NCI-H2171 treated with DMSO at 0.1 percent for 48 hours (cell line): ENCODE data around the gene LRRC3C.
A peak's percentile ranks its signal among the peaks of the same experiment; 100 is the strongest.
"Not testable (repeated sequence)": the region's sequence is repeated elsewhere in the genome, so short reads cannot be mapped to it uniquely, and the experiment has no call there.

Experiments
- DNase-seq: peaks from one replicate; lab custom pipeline; 2025; lab: John Stamatoyannopoulos, UW

LRRC3C gene

GRCh38 chr17:39924691-39925055, 2.9 kb upstream of the LRRC3C start:
- DNase-seq, result no peak

GRCh38 chr17:39925282-39926134, 2.0 kb upstream of the LRRC3C start:
- DNase-seq, result peak; percentile 96

- DNase-seq, result no peak
These were observed 1.4 kb upstream of the LRRC3C start for GRCh38 chr17:39926135-39926587.

DNA sequence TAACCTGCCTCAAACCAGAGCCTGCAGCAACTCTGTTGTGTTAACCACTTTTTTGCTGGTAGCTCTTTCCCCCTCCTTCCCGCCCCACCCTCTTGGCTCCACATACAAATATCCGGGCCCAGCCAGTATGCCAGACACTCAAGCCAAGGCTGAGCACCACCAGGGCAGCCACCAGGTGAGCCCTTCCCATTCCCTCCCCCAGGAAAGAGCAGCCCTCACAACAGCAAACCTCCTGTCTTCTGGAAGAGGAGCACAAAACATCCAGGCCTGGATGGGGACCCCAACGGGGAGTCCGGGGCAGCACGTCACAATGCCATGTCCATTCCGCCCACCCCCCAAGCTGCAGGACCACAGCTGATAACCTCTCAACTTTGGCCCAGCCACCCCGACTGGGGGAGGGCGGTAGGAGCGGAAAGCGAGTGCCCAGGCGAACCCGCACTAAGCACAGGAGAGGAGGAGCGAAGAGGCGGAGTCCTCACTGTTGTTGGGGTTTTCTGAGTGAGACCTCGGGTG, 888 bp upstream of the LRRC3C start:
- DNase-seq, result peak; percentile 46

DNA sequence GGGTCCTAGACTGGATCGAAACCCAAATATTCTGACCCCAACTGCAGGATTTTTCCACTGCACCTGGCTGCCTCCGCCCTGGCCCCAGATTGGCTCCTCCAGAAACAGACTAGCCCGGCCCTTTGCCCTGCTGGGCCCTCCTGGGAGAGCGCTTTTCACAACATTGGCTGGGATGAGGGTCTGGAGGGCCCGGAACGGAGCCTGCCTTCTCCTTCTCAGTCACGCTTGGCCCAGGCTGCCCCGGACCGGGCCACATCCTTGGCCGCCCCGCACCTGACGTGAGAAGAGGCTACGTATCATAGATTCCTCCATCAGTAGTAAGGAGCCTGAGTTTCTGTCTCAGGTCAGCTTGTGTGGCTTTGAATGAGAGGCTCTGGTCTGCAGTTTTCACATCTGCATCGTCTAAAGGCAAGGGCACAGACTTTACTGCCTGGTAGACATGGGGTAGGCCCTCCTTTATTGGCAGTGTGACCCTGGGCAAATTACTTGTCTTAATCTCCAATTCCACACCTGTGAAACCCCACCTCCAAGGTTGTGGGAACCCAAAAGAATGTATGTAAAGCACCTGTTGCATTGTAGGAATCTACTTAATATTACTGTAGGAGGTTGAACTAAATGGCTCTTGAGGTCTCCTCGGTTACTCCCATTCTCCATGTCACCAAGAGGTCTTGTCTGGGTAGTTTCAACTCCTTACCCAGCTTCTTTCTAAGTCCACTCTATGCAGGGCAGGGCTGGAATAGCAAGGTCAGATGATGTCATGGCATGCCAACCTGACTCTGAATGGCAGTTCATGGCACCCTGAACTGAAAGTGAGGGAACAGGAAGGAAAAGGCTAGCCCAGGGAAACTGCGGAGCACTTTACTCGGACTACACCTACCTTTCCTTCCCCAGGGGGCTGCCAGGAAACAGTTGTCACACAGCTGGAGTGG, 661 bp downstream of the LRRC3C start:
- no peak for DNase-seq

GRCh38 chr17:39928858-39929645, 1.5 kb downstream of the LRRC3C start:
- DNase-seq, result no peak

DNA sequence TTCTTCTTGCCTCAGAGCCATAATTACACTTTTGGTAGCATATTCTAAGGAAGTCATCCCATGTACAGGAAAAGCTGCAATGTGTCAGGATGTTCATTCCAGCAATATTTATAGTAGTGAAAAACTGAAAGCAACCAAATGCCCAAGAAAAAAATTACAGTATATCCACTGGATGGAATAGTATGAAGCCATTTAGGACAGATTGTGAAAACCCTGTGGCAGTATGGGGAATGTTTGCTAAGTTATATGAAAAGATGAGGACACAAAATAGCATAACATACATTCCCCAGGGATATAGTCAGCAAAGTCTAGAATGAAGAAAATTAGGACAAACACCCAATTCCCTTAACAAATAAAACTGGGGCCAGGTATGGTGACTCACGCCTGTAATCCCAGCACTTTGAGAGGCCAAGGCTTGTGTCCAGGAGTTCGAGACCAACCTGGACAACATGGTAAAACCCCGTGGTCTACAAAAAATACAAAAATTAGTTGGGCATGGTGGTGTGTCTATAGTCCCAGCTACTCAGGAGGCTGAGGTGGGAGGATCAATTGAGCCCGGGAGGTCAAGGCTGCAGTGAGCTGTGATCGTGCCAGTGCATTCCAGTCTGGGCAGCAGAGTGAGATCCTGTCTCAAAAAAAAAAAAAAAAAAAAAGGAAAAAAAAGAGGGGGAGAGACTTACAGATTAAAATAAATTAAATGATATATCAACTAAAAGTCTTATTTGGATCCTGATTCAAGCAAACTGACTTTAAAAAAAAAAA, 2.3 kb downstream of the LRRC3C start:
- DNase-seq, result no peak

- DNase-seq, result peak; percentile 39
These were observed 6.4 kb downstream of the LRRC3C start for GRCh38 chr17:39933912-39934311.

GRCh38 chr17:39934324-39934723, 6.8 kb downstream of the LRRC3C start:
- no peak for DNase-seq

DNA sequence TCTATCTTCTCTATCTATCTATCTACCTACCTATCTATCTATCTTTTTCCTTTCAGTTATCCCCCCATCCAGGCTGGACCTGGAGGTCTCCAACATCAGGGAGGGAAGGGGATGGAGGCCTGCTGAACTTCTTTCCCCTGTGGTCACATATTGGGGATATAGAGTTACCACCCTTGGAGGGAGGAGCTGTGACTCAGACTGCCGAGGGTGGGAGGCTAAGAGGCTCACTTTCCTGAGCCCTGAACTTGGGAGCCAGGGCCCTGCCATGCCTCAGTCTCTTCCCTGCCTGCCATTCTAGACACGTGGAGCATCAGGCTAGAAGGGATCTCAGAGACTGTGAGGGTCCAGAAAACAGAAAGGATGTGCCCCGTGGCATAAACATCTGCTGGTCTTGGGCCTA, 8.4 kb downstream of the LRRC3C start:
- no peak for DNase-seq

- peak; percentile 90 for DNase-seq
These were observed 9.9 kb downstream of the LRRC3C start for GRCh38 chr17:39937447-39937846.

- peak; percentile 9 for DNase-seq
These were observed 10.8 kb downstream of the LRRC3C start for GRCh38 chr17:39938140-39938869.

GRCh38 chr17:39939106-39939505, 11.6 kb downstream of the LRRC3C start:
- DNase-seq, result peak; percentile 35

- peak; percentile 78 for DNase-seq
These were observed 12.3 kb downstream of the LRRC3C start for GRCh38 chr17:39939588-39940419.

GRCh38 chr17:39943702-39944392, 16.3 kb downstream of the LRRC3C start:
- DNase-seq, result no peak

DNA sequence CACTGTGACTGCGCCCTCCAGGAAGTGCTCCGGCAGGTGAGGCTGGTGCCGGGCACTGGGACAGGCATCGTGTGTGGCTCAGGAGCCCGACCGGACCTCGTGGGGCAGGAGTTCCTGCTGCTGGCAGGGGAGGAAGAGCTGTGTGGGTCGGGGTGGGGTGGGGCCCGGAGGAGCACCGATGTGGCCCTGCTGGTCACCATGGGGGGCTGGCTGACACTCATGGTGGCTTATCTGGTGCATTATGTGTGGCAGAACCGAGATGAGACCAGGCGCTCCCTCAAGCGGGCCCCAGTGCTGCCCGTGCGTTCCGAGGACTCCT, 16.8 kb downstream of the LRRC3C start:
- DNase-seq, result no peak

DNA sequence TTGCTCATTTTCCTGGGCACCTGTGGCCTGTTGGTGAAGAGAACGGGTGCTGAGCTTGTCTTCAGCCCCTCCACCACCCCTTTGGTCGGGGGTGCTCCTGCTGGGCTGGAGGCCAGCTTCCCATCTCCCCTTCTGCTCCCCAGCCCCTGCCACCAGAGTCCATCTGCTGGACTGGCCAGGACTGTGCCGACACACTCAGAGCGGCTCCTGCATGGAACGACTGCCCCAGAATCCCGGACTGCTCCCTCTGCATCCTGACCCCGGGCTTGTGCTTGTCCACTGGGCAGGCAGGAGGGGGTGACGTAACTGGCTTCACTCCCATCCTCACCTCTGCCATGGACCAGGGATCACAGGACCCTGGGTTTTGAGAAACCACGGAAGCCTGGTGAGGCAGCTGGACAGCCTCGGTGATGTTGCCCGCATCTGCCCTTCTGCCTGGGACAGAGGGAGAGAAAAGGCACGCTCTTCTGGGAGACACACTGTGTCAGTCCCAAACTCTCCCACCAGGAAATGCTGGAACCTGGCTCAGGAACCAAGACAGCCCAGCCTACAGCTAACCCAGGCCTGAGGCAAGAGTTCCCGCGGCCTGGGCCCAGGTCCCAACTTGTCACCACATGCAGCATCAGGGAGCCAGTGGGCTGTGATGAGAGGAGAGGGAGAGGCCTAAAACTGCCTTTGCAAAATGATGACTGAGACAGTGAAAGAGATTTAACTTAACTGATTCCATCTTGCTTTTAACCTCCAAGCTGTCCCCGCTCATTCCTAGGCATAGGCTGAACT, 19.2 kb downstream of the LRRC3C start:
- no peak for DNase-seq

GRCh38 chr17:39948489-39948828, 20.9 kb downstream of the LRRC3C start:
- not testable (repeated sequence) for DNase-seq
